Right lobe of liver (tissue), 6 donors: ENCODE measurements around the gene CDX4. TPM values are rescaled to one million over a fixed set of nuclear protein-coding genes. Genes with fewer than 3 reads are reported as not detected.
"Not testable (repeated sequence)": the region's sequence is repeated elsewhere in the genome, so short reads cannot be mapped to it uniquely, and the experiment has no call there.

ENCODE experiments used
- ATAC-seq, 4 donors: fragments of 200-7000 bp; cut with Tn5 transposase; one replicate each; pipeline ENCODE4 v1.9.1; 2020; ENCODE audit warnings: mild to moderate bottlenecking in 4 of 4, moderate library complexity in 4 of 4
- DNase-seq, 3 donors: peaks; one replicate each; pipeline ENCODE4 v3.0.0-alpha.2; 2020
- H3K27ac ChIP-seq, 3 donors: fragments of 200-600 bp; one replicate each; pipeline ENCODE4 v1.8.0; 2022
- H3K27me3 ChIP-seq, 2 donors: fragments of 200-600 bp; one replicate each; pipeline ENCODE4 v1.8.0; 2022
- H3K36me3 ChIP-seq, 4 donors: fragments of 200-600 bp; sonication (generic) in 1 of 4; one replicate each; pipeline versions ENCODE4 v1.5.1 to v1.8.0; 2017 to 2022; ENCODE audit warnings: control low read depth in 1 of 4
- H3K4me1 ChIP-seq, 4 donors: fragments of 200-600 bp; sonication (generic) in 1 of 4; one replicate each; pipeline versions ENCODE4 v1.5.1 to v1.8.0; 2017 to 2022; ENCODE audit warnings: control low read depth in 1 of 4
- H3K4me3 ChIP-seq, 3 donors: fragments of 200-600 bp; one replicate each; pipeline ENCODE4 v1.8.0; 2022
- H3K9me3 ChIP-seq, 4 donors: fragments of 200-600 bp; sonication (generic) in 1 of 4; one replicate each; pipeline versions ENCODE4 v1.5.1 to v1.8.0; 2017 to 2022; ENCODE audit warnings: control low read depth in 1 of 4
- CTCF ChIP-seq, 4 donors: fragments of 200-600 bp in 3 of 4; fragments of 450-650 bp in 1 of 4; IDR thresholded peaks; one replicate each; pipeline versions ENCODE4 v1.5.1 to v1.8.0; 2016 to 2022; ENCODE audit warnings: antibody characterized with exemption in 4 of 4, mild to moderate bottlenecking in 2 of 4
- POLR2A ChIP-seq: fragments of 450-650 bp; IDR thresholded peaks from one replicate; pipeline ENCODE4 v1.6.1; 2017; ENCODE audit warnings: antibody characterized with exemption, mild to moderate bottlenecking
- WGBS: methylation state at CpG from one replicate; pipeline ENCODE4 v1.1.6; 2018; ENCODE audit warnings: low coverage, low lambda C conversion rate; ENCODE audit not compliant: insufficient coverage; ENCODE audit errors: missing lambda C conversion rate; 5-methylcytosine and 5-hydroxymethylcytosine counted together
- intact Hi-C, 2 donors: fragments of 100-400 bp; cut with DNase I; formaldehyde crosslinking; loops; one replicate each; pipeline versions ENCODE4 v1.11.2 to v1.14.1; 2022
- small RNA-seq, 2 experiments: library from RNA; depleted of rRNA; stranded (forward); fragments of <200 nt; gene quantifications; one replicate each; pipeline ENCODE3, GENCODE V24; 2016
- total RNA-seq, 6 experiments: library from RNA; depleted of rRNA in 2 of 6; stranded (reverse); fragments of >200 nt in 2 of 6; fragmentation: NEBNext Ultra II Directional in 3 of 6; extraction: Animal tissue kit (Norgen Biotek cat#: 25700) in 3 of 6; gene quantifications; one replicate each; pipeline versions ENCODE4 v1.1.0 to v1.2.4, GENCODE V29; 2016 to 2023
- donor health status: DM: no; HTN: yes; CAD: no.
- donor health status: DM: no; HTN: no; CAD: no.
- donor health status: DM: no; HTN: no; CAD: no.
- donor health status: DM: no; HTN: yes; CAD: no.
- donor health status: DM: no; HTN: yes; CAD: no.

Gene CDX4
- total RNA-seq, 6 experiments from 2014 or later, result not detected

DNA sequence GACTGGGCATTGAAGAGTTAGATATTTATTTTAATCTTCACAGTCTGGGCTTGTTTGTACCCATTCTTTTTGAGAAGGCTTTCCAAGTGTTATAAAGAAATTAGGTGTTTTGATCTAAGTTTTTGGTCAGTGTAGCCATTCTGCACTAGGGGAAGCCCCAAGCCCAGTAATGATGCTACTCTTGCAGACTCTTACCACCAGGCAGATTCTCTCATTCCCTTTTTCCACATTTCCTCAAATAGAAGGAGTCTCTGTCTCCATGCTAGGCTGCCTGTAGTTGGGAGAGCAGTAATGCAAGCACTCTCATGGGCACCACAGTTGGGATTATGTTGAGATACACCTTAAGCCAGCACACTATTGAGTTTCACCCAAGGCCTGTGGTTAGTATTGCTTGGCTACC, 21.5 kb downstream of the CDX4 start:
- intact Hi-C loops, result no loop called here
- H3K36me3 ChIP-seq, result no peaks in the 10 kb centered on the region
- no peaks in the 10 kb centered on the region for H3K9me3 ChIP-seq
- no peaks in the 10 kb centered on the region for H3K4me1 ChIP-seq
- no peak for TF ChIP-seq POLR2A
- no peak for TF ChIP-seq CTCF (IDR thresholded peaks at IDR 0.05)
- H3K27ac ChIP-seq, result no peak overlapping the region
- ATAC-seq (no peak), DNase-seq (no peak)
- H3K4me3 ChIP-seq, result no peak overlapping the region
- H3K27me3 ChIP-seq, result no peaks in the 10 kb centered on the region

- DNase-seq (no peak), ATAC-seq (no peak)
- Histone ChIP-seq H3K9me3 (no peaks in the 10 kb centered on the region), H3K4me3 (no peak overlapping the region), H3K36me3 (no peaks in the 10 kb centered on the region), H3K4me1 (no peaks in the 10 kb centered on the region), H3K27ac (no peak overlapping the region), H3K27me3 (peaks cover 0 to 4% of the 10 kb centered on the region in 2 donors)
- 46% methylated on average over 4 of the region's 4 CpGs for WGBS
- intact Hi-C loops, result no loop called here
- TF ChIP-seq CTCF (IDR thresholded peaks at IDR 0.05) (no peak), POLR2A (no peak)
Measured at GRCh38 chrX:73478961-73479360, 32.1 kb downstream of the CDX4 start.

DNA sequence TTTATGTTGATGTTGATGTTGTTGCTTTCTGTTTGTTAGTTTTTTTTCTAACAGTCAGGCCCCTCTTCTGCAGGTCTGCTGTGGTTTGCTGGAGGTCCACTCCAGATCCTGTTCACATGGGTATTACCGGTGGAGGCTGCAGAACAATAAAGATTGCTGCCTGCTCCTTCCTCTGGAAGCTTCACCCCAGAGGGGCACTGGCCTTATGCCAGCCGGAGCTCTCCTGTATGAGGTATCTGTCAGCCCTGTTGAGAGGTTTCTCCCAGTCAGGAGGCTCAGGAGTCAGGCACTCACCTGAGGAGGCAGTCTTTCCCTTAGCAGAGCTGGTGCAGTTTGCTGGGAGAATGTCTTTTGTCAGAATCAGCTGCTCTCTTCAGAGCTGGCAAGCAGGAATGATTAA, 34.7 kb downstream of the CDX4 start:
- no peak overlapping the region for H3K27ac ChIP-seq
- no peaks in the 10 kb centered on the region for H3K4me1 ChIP-seq
- ATAC-seq (no peak), DNase-seq (no peak)
- WGBS, result 57% methylated on average over 1 of the region's 2 CpGs
- intact Hi-C loops, result no loop called here
- no peak for TF ChIP-seq POLR2A
- TF ChIP-seq CTCF (IDR thresholded peaks at IDR 0.05), result no peak
- peaks cover 0 to 4% of the 10 kb centered on the region in 2 donors for H3K27me3 ChIP-seq
- H3K9me3 ChIP-seq, result no peaks in the 10 kb centered on the region
- no peak overlapping the region for H3K4me3 ChIP-seq
- no peaks in the 10 kb centered on the region for H3K36me3 ChIP-seq

DNA sequence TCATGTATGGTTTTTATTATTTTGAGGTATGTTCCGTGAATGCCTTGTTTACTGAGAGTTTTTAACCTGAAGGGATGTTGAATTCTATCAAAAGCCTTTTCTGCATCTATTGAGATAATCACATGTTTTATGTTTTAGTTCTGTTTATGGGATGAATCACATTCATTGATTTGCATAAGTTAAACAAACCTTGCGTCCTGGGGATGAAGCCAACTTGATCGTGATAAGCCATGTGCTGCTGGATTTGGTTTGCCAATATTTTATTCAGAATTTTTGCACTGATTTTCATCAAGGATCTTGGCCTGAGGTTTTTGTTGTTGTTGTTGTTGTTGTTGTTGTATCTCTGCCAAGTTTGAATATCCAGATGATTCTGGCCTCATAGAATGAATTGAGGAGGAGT, 43.8 kb downstream of the CDX4 start:
- DNase-seq, result no peak
- 39% methylated on average over 3 of the region's 3 CpGs for WGBS
- H3K4me3 ChIP-seq, result no peak overlapping the region
- intact Hi-C loops, result no loop called here
- no peaks in the 10 kb centered on the region for H3K36me3 ChIP-seq
- no peaks in the 10 kb centered on the region for H3K27me3 ChIP-seq
- H3K9me3 ChIP-seq, result no peaks in the 10 kb centered on the region
- no peak overlapping the region for H3K27ac ChIP-seq
- TF ChIP-seq CTCF (IDR thresholded peaks at IDR 0.05), result no peak
- TF ChIP-seq POLR2A, result no peak
- H3K4me1 ChIP-seq, result no peaks in the 10 kb centered on the region
- ATAC-seq, result no peak

DNA sequence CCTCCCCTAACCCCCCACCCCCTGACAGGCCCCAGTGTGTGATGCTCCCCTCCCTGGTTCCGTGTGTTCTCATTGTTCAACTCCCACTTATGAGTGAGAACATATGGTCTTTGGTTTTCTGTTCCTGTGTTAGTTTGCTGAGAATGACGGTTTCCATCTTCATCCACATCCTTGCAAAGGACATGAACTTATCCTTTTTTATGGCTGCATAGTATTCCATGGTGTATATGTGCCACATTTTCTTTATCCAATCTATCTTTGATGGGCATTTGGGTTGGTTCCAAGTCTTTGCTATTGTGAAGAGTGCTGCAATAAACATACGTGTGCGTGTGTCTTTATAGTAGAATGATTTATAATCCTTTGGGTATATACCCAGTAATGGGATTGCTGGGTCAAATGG, 45.3 kb downstream of the CDX4 start:
- H3K4me1 ChIP-seq, H3K27ac ChIP-seq, H3K9me3 ChIP-seq, DNase-seq, H3K4me3 ChIP-seq, H3K27me3 ChIP-seq, H3K36me3 ChIP-seq, intact Hi-C loops, ATAC-seq: not testable (repeated sequence)
- 70% methylated on average over 4 of the region's 4 CpGs for WGBS

Small RNA genes within 50 kb of the gene (small RNA-seq; reads per million reads assigned to genes)
- gene MORF4L1P6 (0 reads per million in 2 experiments), gene RNU6-1044P (0 reads per million in 2 experiments)

Other genes starting within 250 kb of the CDX4 start
- 1 to 10 TPM in 1 of 6 experiments, under 1 TPM in 4, not detected in 1; 0.28 to 2.2 (median 0.62) TPM for gene NAP1L2, start 232.2 kb upstream of the CDX4 start, total RNA-seq
- 1 to 10 TPM in 2 of 6 experiments, under 1 TPM in 4; 0.68 to 4.3 (median 0.93) TPM for gene CHIC1, start 116.1 kb downstream of the CDX4 start, total RNA-seq